Middle frontal gyrus (tissue), 1 donor: ENCODE data around the gene TMEM273.

Source experiments
- DNase-seq: peaks from one replicate; pipeline ENCODE4 v3.0.0-alpha.2; 2015; ENCODE audit warnings: low spot score; ENCODE audit errors: extremely low spot score

Gene TMEM273

GRCh38 chr10:49141541-49142332, 46.5 kb downstream of the TMEM273 start:
- no peak for DNase-seq

DNA sequence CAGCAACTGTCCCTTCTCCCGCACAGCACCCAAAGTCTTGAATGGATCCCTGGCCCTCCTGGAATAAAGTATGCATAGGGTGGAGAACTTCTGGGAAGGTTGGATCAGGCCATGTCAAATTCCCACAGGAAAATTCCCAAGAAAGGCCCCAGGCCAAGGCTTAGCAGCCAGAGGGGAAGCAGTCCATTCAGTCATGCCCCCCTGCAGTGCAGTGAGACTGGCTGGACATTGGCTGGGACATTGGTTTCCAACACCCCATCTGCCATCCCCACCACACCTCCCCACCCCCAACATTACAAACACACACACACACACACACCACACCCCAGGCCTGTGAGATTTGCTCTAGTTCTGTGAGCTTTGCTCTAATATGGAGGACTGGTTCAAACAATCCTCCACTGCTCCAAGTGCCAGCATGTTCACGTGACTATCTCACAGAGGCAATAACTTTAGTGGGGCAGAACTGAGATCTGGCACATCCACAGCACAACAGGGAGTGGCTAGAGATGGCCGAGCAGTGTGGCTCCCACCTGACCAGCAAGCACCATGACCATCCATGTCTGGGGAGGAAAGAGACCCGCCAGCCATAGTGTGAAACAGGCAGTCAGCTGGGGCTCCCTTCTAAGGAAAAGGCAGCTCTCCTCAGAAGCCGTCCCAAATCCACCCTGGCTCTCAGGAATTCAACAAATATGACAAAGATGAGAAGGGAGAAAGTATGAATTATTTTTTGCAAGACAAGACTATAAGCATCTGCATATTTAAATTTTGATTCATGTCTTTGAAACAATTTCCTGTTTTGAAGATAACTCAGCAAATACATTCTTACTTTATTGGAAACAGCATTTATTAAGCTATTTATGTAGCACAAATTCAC, 47.6 kb downstream of the TMEM273 start:
- DNase-seq: no peak

DNA sequence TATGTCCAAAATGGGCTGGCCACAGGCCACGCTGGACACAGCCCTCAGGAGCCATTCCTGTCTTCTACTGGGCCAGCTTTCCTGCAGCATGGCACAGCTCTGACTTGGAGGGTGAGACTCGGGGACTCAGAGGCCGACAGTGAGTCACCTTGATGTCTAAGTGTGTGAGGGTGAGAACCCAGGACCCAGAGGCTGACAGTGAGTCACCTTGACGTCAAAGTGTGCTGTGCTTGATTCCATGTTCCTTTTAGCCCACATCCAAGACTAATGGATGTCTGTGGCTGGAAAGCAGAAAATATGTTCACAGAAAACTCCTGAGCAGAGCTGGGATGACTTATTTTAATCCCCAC, 48.4 kb downstream of the TMEM273 start:
- DNase-seq: no peak

- DNase-seq: no peak
Observed at GRCh38 chr10:49139028-49139845, 49.0 kb downstream of the TMEM273 start.

GRCh38 chr10:49138361-49138891, 49.8 kb downstream of the TMEM273 start:
- DNase-seq: no peak

DNA sequence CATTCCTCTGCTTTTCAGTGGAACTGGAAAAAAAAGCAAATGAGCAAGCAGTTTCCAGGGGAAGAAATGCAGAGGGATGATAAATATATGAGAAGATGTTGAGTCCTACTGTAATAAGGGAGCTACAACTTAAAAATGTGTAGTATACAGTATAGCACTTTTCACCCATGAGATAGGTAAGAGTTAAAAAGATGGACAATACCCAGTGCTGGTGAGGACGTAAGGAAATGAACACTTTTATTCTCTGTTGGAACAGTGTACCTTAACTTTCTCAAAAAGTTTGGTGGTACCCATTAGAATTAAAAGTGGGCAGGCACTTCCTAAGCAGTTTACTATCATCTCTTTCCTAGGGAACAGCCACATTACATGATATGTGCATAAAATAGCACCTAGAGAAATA, 51.7 kb downstream of the TMEM273 start:
- no peak for DNase-seq

GRCh38 chr10:49135575-49136313, 52.4 kb downstream of the TMEM273 start:
- no peak for DNase-seq

DNA sequence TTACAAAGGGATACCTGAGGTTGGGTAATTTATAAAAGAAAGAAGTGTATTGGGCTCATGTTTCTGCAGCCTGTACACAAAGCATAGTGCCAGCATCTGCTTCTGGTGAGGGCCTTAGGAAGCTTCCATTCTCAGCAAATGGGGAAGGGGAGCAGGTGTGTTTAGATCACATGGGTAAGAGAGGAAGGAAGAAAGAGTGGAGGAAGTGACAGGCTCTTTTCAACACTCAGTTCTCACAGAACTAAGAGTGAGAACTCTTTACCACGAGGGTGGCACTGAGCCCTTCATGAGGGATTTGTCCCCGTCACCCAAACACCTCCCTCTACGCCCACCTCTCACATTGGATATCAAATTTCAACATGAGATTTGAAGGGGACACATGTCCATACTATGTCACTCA, 53.9 kb downstream of the TMEM273 start:
- no peak for DNase-seq

DNA sequence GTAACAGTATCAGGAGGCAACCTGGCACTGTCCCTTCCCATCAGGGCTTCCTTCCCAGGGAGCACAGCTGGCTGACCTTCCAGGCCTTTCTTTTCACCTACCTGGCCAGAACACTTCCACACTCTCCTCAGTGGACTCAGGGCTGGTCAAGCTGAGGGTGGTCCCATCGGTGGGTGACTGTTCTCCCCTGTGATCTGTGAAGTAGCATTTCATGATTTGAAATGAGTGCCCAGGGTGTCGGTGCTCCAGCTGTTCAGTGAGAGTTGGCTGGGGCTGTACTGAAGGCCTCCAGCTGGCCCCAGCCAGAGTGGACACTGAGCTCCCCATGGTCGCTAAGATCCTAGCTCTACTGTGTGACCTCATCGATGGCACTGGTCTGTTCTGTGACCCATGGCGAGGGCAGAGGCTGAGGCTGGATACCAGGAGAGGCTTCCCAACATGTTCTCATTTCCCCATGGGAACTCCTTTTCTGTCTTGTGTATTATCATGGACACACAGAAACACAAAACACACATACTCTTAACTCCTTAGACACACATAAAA, 54.4 kb downstream of the TMEM273 start, which contains the start of gene FAM170B:
Gene FAM170B, minus strand, starts transcription at position 316 of the 543 bp plus-strand sequence. Its CDS starts 103 bp downstream, at position 213.
- no peak for DNase-seq

DNA sequence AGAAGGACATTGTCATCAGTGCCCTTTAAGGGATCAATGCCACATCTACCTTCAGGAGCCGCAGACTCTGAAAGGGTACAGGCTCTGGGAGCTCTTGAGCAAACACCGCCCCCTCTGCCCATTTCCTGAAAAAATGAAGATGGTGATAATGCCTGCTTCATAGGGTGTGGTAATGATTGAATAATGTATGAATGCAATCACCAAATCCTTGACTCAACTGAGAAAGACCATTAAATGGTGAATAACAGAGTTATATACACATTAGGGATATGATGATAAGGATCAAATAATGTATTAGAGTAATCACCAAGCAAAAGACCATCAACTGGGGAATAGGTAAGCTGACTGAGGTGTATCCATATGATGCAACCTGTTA, 55.8 kb downstream of the TMEM273 start:
- no peak for DNase-seq

DNA sequence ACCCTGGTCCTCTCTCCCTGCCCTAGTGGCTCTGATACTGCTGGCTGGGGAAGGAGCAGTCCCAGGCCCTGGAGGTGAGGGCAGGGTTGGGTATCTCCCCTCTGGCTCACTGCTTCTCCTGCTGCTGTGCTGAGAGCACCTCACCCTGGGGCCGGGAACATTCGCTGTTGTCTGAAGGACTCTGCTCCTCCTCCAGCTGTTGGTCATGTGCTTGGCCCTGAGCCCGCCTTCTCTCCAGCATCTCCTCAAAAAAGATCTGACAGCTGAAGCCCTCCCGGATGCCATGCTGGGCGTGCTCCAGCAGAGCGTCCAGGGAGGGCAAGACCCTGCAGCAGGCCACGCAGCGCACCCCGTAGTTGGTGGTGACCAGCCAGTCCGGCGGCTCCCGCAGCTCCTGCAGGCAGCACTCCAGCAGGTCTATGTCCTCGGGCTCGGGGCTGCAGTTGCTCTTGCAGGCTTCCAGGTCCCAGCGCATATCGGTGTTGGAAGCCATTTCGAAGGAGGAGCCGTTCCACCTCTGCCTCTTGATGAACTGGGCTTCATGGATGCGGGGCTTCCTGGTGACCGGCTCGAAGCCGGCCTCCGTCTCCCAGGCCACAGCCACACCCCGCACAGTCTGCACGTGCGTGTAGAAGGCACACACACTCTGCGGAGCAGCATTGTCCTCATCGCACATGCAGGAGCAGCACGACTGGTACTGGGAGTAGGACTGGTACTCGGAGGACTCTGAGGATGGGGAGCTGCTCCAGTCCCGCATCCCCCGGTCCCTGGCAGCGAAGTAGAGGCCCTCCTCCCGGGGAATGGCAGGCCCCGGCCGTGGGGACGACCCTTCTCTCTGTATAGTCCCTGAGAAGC, 56.5 kb downstream of the TMEM273 start:
- DNase-seq: no peak

GRCh38 chr10:49129376-49129775, 58.8 kb downstream of the TMEM273 start:
- no peak for DNase-seq

GRCh38 chr10:49128854-49129253, 59.3 kb downstream of the TMEM273 start:
- no peak for DNase-seq

- no peak for DNase-seq
Observed at GRCh38 chr10:49123981-49124950, 63.9 kb downstream of the TMEM273 start.

GRCh38 chr10:49120911-49121310, 67.3 kb downstream of the TMEM273 start:
- DNase-seq: no peak

GRCh38 chr10:49119746-49120145, 68.4 kb downstream of the TMEM273 start:
- no peak for DNase-seq

- no peak for DNase-seq
Observed at GRCh38 chr10:49118430-49119074, 69.6 kb downstream of the TMEM273 start.
